HG03039 (cell line): ENCODE results near the gene CRKL.

ENCODE experiments used
- ATAC-seq: cut with Tn5 transposase; IDR thresholded peaks from one replicate; pipeline ENCODE4 v1.9.1; 2021; ENCODE audit warnings: mild to moderate bottlenecking, moderate library complexity; ENCODE audit not compliant: unreplicated experiment

CRKL gene

DNA sequence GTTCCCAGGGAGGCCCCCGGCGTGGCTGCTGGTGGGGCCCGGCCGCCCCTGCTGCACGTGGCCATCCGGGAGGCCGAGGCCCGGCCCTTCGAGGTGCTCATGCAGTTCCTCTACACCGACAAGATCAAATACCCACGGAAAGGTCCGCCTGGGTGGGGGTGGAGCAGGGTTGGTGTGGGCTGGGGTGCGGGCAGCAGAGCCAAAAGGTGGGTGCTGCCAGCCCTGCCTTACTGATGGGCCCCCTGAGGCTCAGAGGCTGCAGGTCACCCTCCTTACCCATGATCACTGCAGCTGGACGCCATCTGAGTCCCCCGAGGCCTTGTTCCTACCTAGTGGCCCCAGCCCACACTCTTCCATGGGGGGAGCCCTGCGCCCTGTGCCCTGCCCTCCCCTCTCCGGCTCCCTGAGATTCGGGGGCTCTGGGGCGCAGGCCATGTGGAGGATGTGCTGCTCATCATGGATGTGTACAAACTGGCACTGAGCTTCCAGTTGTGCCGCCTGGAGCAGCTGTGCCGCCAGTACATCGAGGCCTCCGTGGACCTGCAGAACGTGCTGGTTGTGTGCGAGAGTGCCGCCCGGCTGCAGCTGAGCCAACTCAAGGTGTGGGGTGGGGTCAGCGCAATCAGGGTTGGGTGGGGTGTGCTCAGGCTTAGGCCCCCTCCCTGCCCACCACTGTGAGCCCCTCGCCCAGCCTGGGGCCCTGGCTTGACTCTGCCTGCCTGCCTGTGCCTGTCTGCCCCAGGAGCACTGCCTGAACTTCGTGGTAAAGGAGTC is 77.1 kb downstream of the CRKL start:
- ATAC-seq: no peak

DNA sequence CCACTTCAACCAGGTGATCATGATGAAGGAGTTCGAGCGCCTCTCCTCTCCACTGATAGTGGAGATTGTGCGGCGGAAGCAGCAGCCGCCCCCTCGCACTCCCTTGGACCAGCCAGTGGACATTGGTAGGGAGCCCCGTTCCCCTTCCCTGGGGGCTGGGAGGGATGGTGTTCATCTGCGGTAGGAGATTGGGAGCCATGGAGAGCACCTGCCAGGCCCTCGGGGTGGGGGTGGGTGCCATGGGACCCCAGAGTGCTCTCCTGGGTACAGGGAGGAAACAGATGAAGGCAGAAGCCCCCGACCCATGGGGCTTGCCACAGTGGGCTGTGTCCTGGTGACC is 77.7 kb downstream of the CRKL start:
- no peak for ATAC-seq

DNA sequence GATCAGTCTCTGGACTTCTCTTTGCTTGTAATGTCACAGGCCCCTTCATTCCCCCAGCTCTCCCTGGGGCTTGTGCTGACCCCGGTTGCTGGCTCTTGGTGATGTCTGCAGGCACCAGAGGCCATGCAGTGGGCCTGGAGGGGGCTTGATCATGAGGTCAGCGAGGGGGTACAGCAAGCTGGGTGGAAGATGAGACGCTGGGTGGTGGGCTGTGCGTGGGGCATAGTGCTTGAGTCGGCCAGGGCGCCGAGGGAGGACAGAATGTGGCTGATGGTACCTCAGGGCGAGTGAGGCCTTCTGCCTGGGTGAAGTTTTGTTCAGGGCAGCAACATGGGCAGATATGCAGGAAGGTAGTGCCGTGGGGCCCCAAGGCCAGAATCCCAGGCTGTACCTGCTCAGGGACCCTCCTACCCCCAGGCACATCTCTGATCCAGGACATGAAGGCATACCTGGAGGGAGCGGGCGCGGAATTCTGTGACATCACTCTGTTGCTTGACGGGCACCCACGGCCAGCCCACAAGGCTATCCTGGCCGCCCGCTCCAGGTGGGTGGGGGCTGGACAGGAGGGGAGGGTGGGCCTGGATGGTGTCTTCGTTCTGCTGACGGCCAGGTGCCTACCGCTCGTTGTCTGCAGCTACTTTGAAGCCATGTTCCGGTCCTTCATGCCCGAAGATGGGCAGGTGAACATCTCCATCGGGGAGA is 78.3 kb downstream of the CRKL start:
- ATAC-seq: no peak

DNA sequence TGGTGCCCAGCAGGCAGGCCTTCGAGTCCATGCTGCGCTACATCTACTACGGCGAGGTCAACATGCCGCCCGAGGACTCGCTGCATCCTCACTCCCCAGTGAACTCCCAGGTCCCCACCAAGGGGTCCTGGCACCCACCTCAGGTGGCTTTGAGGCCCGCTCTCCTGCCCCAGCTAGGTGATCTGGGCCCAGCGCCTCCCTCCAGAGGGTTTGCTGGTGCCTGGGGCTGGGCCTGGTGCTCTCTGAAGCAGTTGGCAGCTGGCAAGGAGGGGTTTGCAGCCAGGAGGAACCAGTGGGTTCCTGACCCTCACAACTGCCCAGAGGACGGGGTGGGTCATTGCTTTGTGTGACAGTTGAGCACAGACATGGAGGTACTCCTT is 78.8 kb downstream of the CRKL start:
- ATAC-seq: no peak

DNA sequence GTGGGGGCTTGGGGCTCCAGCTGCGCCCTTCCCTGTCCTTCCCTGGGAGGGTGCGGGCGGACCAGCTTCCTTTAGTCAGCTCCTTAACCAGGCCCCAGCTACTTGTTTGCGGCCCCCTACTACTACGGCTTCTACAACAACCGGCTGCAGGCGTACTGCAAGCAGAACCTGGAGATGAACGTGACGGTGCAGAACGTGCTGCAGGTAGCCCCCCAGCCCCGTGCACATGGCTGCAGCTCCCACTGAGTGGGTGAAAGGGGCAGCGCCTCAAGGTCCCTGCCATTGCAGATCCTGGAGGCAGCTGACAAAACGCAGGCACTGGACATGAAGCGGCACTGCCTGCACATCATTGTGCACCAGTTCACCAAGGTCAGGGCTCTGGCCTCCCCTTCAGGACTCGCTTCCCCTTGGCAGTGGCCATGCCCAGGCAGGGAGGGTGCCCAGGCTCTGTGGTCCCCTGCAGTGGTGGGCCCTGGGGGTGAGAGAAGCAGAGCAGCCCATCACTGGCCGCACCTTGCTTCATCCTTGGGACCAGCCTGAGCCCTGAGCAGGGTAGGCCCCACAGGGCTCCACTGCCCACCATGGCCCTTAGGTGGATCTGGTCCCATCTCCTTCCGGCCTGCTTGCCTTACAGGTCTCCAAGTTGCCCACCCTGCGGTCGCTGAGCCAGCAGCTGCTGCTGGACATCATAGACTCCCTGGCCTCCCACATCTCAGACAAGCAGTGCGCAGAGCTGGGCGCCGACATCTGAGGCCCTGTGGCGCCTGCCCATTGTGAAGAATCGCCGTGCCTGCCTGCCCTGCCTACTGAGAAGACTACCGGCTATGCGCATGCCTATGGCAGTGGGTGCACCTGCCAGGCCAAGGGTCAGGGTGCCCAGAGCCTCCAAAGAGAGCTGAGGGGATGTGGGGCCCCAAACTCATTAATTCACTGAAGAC is 79.7 kb downstream of the CRKL start:
- no peak for ATAC-seq

DNA sequence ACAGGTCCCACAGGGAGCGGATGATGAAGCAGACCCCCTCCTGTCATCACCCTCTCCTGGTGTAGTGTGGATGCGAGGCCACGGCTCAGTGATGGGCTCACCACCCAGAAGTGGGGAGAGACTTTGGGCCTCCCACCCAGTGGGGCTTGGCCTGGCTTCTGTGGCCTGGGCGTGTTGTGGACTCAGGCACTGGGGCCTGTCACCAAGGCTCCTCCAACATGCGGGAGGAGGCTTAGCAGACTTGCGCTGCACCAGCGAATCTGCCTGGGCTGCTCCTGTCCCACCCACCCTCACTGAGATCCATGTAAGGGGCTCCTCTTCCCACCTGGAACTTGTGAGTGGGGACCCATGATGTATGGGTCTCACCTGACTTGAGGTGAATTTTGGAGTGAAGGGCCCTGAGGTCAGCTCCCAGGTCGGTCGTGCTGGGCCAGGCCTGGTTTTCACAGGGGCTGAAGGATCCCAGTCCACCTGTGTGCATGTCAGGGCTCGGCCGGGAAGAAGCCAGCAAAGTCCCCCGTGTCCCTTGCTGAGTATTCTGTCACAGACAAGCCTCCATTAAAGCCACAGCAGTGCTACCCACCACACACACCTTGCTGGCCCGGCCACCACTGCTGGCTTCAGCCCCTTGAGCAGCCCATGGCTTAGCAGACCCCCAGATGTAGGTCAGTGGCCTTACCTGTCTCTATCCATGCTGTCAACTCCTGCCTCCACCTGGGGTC is 80.5 kb downstream of the CRKL start:
- no peak for ATAC-seq

DNA sequence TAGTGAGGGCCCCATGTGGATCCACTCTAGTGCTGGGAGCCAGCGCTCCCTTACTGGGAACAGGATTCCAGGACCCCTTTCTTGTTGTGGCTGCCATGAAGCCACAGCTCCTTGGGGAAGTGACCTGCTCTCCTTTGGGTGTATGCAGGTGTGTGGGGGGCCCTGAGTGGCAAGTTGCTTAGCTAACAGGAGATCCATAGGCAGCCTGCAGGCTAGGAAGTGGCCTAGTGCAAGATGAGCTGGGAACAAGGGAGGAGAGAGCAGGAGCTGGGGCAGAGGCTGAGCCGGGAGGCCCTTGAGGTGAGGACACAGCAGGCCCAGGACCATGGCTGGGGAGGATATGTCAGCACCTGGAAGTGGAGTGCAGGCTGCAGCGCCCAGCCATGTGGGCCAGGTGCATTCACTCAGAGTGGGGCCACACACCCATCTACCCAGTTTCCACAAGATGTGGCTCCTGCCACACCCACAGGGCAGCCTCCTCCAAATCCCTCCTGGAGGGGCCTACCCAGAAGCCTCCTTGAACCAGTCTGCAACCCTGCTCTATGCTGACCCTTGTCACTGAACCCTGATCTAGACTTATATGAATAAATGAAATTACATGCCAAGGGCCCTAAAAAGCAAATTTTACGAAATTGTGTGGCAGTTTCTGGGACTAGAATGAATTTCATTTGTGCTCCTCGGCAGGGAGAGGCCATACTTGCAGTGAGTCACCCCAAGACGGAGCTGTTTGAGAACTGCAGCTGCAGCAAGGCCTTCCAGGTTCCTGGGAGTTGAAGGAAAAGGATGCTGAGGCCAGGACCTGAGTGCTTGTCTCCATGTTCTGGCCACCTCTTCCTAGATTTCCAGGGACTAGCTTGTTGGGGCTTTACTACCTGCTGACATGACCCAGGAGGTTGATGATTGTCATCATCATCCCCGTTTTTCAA is 81.5 kb downstream of the CRKL start:
- no peak for ATAC-seq

DNA sequence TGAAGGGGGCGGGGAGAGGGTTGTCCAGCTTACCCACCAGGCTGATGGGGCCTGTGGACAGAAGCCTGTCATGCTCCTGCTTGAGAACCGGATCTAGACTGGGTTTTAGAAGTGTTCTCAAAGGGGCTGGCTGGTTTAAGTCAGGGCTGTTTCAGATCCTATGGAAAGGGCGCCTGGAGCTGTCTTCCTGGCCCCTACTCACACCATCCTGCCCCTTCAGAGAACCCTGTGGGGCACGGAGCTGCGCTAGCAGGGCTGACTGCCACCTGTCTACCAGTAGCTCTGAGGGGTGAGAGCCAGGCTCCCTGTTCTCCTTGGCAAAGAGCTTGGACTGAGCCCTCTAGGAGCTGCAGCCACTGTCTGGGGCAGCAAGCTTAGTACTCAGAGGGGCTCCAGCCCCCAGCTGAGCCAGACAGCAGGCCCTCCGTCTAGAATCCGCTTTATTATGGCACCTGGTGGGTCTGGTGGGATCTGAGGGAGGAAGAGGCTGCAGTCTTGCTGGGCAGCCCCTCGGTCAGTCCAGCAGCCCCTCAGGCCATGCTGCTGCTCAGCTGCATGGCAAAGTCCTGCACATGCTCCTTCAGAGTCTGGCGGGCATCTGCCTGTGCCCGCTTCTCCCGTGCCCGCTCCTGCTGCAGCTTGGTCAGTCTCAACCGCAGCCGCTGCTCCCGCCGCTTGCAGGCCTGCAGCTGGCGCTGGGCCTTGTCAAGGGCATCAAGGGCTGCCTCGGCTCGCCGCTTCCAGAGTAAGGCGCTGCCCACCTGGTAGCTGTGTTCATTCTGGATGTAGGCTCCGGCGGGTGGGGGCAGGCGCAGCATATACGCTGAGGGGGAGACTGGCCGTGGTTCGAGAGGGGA is 82.4 kb downstream of the CRKL start:
- ATAC-seq: no peak

DNA sequence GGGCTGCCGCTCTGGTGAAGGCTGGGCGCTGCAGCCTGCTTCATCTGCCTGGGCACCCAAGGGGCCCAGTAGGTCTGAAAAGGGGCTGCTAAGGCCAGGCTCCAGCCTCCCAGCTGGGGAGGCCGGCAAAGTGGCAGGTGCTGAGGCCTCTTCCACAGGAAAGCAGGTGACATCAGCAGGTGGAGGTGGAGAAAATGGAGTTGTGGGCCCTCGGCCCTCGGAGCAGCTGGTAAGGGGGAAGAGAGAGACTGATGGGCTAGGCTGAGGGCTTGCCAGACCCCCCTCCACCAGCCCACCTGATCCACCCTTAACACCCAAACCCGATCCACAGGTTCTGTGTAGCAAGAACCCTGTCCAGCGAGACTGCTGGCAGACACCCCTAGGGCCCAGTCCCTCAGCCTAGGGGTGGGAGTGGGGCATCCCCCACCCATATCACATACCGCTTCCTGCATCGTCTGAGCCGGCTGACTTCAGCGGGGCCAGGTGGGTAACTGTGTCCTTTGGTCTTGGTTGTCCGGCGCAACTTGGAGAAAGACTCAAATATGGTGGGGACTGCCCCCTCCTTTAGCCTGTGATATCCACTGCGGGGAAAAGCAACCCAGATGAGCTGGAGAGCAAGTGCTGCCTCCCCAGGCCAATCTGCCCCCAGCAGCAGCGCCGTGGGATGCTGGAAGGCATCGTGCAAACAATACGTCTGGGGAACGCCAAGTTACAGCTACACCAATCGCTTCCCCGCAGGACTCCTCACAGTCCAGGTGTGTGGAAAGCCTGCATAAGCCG is 83.2 kb downstream of the CRKL start:
- no peak for ATAC-seq

DNA sequence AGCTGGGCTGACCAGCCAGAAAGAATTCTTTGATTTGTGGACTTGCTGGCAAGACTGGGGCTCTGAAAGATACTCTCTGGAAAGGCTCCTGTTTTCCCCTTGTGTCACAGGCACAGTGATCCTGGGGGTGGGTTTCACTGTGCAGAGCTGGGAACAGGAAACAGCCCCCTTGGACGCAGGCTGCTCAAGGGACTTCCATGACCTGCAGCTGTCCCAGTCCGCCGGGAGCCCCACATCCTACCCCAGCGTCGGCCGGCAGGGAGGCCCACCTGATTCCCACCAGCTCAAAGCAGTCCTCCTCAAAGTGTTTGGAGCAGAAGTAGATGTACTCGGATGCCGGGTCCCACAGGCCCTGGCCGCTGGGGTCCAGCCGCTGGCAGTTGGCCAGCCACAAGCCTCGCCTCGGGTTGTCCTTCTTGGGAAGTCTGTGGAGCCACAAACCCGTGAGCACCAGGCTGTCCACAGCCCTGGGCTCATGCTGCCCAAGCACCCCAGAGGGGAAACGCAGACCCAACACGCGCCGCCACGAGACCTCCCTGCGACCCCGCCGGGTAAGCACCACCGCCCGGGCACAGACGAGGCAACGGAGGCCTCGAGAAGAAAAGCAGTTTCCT is 83.9 kb downstream of the CRKL start:
- peak; percentile 7 for ATAC-seq

DNA sequence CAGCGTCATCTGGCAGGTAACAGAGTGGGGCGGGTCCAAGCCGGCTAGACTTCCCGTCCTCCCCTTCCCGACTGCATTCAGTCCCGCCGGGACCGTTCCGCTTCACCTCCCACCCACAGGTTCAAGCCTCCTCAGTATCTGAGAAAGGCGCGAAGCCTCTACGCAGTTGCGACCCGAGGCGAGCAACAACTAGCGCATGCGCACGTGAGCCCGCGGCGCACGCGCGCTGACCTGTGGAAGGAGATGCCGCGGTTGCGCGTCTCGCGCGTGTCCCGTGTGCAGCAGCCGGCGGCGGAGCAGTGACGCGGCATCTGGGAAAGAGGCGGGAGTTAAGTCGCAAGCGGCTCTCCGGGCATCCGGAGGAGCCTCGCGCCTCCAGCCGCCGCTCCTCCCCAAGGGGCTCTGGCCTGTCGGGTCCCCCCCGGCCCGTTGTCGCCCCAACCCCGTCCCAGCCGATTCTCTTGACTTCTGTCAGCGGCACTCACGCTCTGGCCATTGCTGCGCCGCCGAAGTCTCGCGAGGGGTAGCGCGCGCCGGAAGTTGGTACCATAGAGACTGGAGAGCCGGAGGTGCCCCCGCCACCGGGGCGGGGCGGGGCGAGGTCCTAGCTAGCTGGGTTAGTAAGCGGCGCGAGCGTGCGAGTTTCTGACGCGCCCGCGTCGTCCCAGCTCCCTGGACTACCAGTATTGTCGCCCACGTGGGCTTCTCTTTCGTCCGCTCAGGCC is 84.6 kb downstream of the CRKL start, which contains the start of gene THAP7:
TSS of gene THAP7 (minus strand) at position 518 of the 725 bp plus-strand sequence. CDS start at position 311, 207 bp downstream.
- peak; percentile 75 for ATAC-seq
